Sciatic nerve (tissue), 2 donors: Measurements from ENCODE around the gene SLC25A22. TPM values are rescaled to one million over a fixed set of nuclear protein-coding genes. Genes with fewer than 3 reads are reported as not detected.

Experiments
- ATAC-seq: fragments of 200-7000 bp; cut with Tn5 transposase; one replicate; pipeline ENCODE4 v1.9.1; 2020; ENCODE audit warnings: mild to moderate bottlenecking, moderate library complexity
- DNase-seq: peaks from one replicate; pipeline ENCODE4 v3.0.0-alpha.2; 2020; ENCODE audit warnings: low spot score
- intact Hi-C: fragments of 100-400 bp; cut with DNase I; formaldehyde crosslinking; loops from one replicate; pipeline ENCODE4 v1.14.2; 2022
- total RNA-seq: library from RNA; stranded (reverse); fragmentation: NEBNext Ultra II Directional; extraction: Animal tissue kit (Norgen Biotek cat#: 25700); gene quantifications from one replicate; pipeline ENCODE4 v1.2.1, GENCODE V29; 2021
- donor health status: DM: no; HTN: no; CAD: no.
- donor health status: DM: no; HTN: no; CAD: no.

Gene SLC25A22
- total RNA-seq, 1 donor from 2014 or later: 7.2 TPM

- intact Hi-C loops: no loop called here
- DNase-seq: no peak
- no peak for ATAC-seq
Observed at GRCh38 chr11:825366-826226, 27.5 kb upstream of the SLC25A22 start.

GRCh38 chr11:824942-825341, 26.9 kb upstream of the SLC25A22 start:
- DNase-seq (no peak), ATAC-seq (no peak)
- intact Hi-C loops: no loop called here

GRCh38 chr11:824292-824880, 26.3 kb upstream of the SLC25A22 start:
- DNase-seq (no peak), ATAC-seq (no peak)
- intact Hi-C loops: no loop called here

- intact Hi-C loops: no loop called here
Observed at GRCh38 chr11:823441-824291, 25.6 kb upstream of the SLC25A22 start.

GRCh38 chr11:821512-822371, 23.7 kb upstream of the SLC25A22 start:
- peak; percentile 1 for ATAC-seq
- intact Hi-C loops: no loop called here
- peak; percentile 72 for DNase-seq

More at GRCh38 chr11:823441-824291, 25.6 kb upstream of the SLC25A22 start:
- ATAC-seq (no peak), DNase-seq (no peak)

- peak; percentile 78 for DNase-seq
- peak; percentile 29 for ATAC-seq
- intact Hi-C loops: no loop called here
Observed at GRCh38 chr11:820655-821511, 22.8 kb upstream of the SLC25A22 start.

GRCh38 chr11:819943-820649, 22.0 kb upstream of the SLC25A22 start:
- peak; percentile 33 for ATAC-seq
- DNase-seq: peak; percentile 91
- intact Hi-C loops: no loop called here

GRCh38 chr11:819129-819931, 21.2 kb upstream of the SLC25A22 start:
- ATAC-seq: peak; percentile 85
- intact Hi-C loops: no loop called here
- DNase-seq: peak; percentile 96

- peak; percentile 57 for ATAC-seq
- no peak for DNase-seq
- intact Hi-C loops: no loop called here
Observed at GRCh38 chr11:818396-819128, 20.5 kb upstream of the SLC25A22 start, which contains the start of gene PNPLA2. TSS of gene PNPLA2 (plus strand) at chr11:818914. CDS start at chr11:819719, 805 bp downstream.

GRCh38 chr11:816433-816779, 18.3 kb upstream of the SLC25A22 start:
- DNase-seq: no peak
- intact Hi-C loops: no loop called here
- ATAC-seq: no peak

GRCh38 chr11:815675-816432, 17.8 kb upstream of the SLC25A22 start:
- ATAC-seq: no peak
- no peak for DNase-seq
- intact Hi-C loops: no loop called here

GRCh38 chr11:813456-814096, 15.5 kb upstream of the SLC25A22 start:
- no peak for DNase-seq
- ATAC-seq: no peak
- intact Hi-C loops: no loop called here

- intact Hi-C loops: no loop called here
- DNase-seq: no peak
- no peak for ATAC-seq
Observed at GRCh38 chr11:813072-813455, 15.0 kb upstream of the SLC25A22 start.

- DNase-seq: no peak
- no peak for ATAC-seq
- intact Hi-C loops: no loop called here
Observed at GRCh38 chr11:812390-812789, 14.3 kb upstream of the SLC25A22 start.
